LNCaP clone FGC (cell line): ENCODE measurements around the gene OR4D1.

Experiments used
- DNase-seq: peaks from one replicate; pipeline ENCODE4 v3.0.0-alpha.2; 2011; ENCODE audit warnings: low read depth
- H3K4me3 ChIP-seq: 2 replicates; pipeline ENCODE4 v1.5.1; 2011; ENCODE audit warnings: mild to moderate bottlenecking, low read depth, low read length, control low read depth
- CTCF ChIP-seq: IDR thresholded peaks from 2 replicates; pipeline ENCODE4 v1.5.1; 2012; ENCODE audit warnings: mild to moderate bottlenecking; ENCODE audit not compliant: control insufficient read depth, insufficient read depth; ENCODE audit errors: extremely low read depth

OR4D1 gene

GRCh38 chr17:58153046-58153445 is 4.9 kb downstream of the OR4D1 start:
- H3K4me3 ChIP-seq, result no peak overlapping the region
- TF ChIP-seq CTCF, result no peak
- no peak for DNase-seq

GRCh38 chr17:58153671-58154070 is 5.5 kb downstream of the OR4D1 start:
- no peak overlapping the region for H3K4me3 ChIP-seq
- no peak for TF ChIP-seq CTCF
- no peak for DNase-seq

- TF ChIP-seq CTCF, result no peak
- no peak overlapping the region for H3K4me3 ChIP-seq
- DNase-seq, result no peak
Observed at GRCh38 chr17:58156839-58157803, 8.9 kb downstream of the OR4D1 start.

- no peak for TF ChIP-seq CTCF
- DNase-seq, result no peak
- no peak overlapping the region for H3K4me3 ChIP-seq
Observed at GRCh38 chr17:58158181-58158580, 10.0 kb downstream of the OR4D1 start.

- no peak overlapping the region for H3K4me3 ChIP-seq
- TF ChIP-seq CTCF, result no peak
- DNase-seq, result no peak
Observed at GRCh38 chr17:58161566-58161965, 13.4 kb downstream of the OR4D1 start.

- no peak overlapping the region for H3K4me3 ChIP-seq
- no peak for TF ChIP-seq CTCF
- no peak for DNase-seq
Observed at GRCh38 chr17:58165981-58166380, 17.8 kb downstream of the OR4D1 start.
